Measurements from ENCODE around the gene DEPDC1B. TPM values are rescaled to one million over a fixed set of nuclear protein-coding genes. Genes with fewer than 3 reads are reported as not detected.
"Not testable (repeated sequence)": the region's sequence is repeated elsewhere in the genome, so short reads cannot be mapped to it uniquely, and the experiment has no call there.

The DEPDC1B gene
- total RNA-seq (not detected), polyA plus RNA-seq (under 1 TPM in 2 of 3 donors, not detected in 1; 0.09 to 0.37 TPM), total RNA-seq (0 to 2.0 (median 0.50) reads per million in 6 experiments)

- Mint-ChIP-seq H3K4me3 (peak within 1 kb of the TSS; percentile 82 to 95 (median 92)), H3K27ac (peak within 1 kb of the TSS; percentile 49 to 91 (median 76)), H3K27me3 (peaks cover 0 to 10% (median 0%) of the 10 kb centered on the region in 5 donors), H3K4me1 (peaks cover 10 to 22% (median 17%) of the 10 kb centered on the region in 4 donors), H3K36me3 (no peaks in the 10 kb centered on the region), H3K9me3 (no peaks in the 10 kb centered on the region)
- DNase-seq, result peak; percentile 68 to 83 (median 78)
- POLR2A ChIA-PET, result interaction anchor here (0.8 kb wide), 1 partner anchor 243 kb away, joined by 3 read pairs; no protein-coding TSS in a partner anchor
- ATAC-seq, result peak; percentile 90 to 97
These were observed at the start of gene DEPDC1B for GRCh38 chr5:60699609-60700415. Gene DEPDC1B (minus strand): TSS chr5:60700166. CDS start chr5:60700093, 73 bp downstream.

- Mint-ChIP-seq H3K36me3 (peaks cover 0 to 10% (median 2%) of the 10 kb centered on the region in 3 donors), H3K4me3 (no peak overlapping the region), H3K27ac (no peak overlapping the region), H3K9me3 (peaks cover 6 to 19% (median 13%) of the 10 kb centered on the region in 9 donors), H3K27me3 (peaks cover 2 to 22% (median 4%) of the 10 kb centered on the region in 5 donors), H3K4me1 (no peaks in the 10 kb centered on the region)
- ATAC-seq (no peak), DNase-seq (no peak)
- POLR2A ChIA-PET, result no interaction called here
These were observed 44.7 kb upstream of the DEPDC1B start for GRCh38 chr5:60744682-60745081.

- H3K4me3 Mint-ChIP-seq, result no peak overlapping the region
- ATAC-seq (no peak), DNase-seq (no peak)
- no peak overlapping the region for H3K27ac Mint-ChIP-seq
- H3K27me3 Mint-ChIP-seq, result peaks cover 2 to 22% (median 4%) of the 10 kb centered on the region in 5 donors
- H3K4me1 Mint-ChIP-seq, result no peaks in the 10 kb centered on the region
- peaks cover 0 to 10% (median 2%) of the 10 kb centered on the region in 3 donors for H3K36me3 Mint-ChIP-seq
- POLR2A ChIA-PET, result no interaction called here
- peaks cover 7 to 28% (median 21%) of the 10 kb centered on the region in 9 donors for H3K9me3 Mint-ChIP-seq
These were observed 43.7 kb upstream of the DEPDC1B start for GRCh38 chr5:60743511-60744314.

GRCh38 chr5:60740322-60740721 lies 40.4 kb upstream of the DEPDC1B start:
- Mint-ChIP-seq H3K27ac (no peak overlapping the region), H3K4me3 (no peak overlapping the region), H3K9me3 (peaks cover 7 to 34% (median 21%) of the 10 kb centered on the region in 9 donors), H3K27me3 (peaks cover 0 to 13% (median 2%) of the 10 kb centered on the region in 5 donors), H3K4me1 (no peaks in the 10 kb centered on the region), H3K36me3 (peaks cover 0 to 10% (median 2%) of the 10 kb centered on the region in 3 donors)
- POLR2A ChIA-PET, result no interaction called here
- DNase-seq (no peak), ATAC-seq (no peak)

- Mint-ChIP-seq H3K4me3 (no peak overlapping the region), H3K4me1 (no peaks in the 10 kb centered on the region), H3K27ac (no peak overlapping the region), H3K27me3 (peaks cover 0 to 8% (median 0%) of the 10 kb centered on the region in 5 donors), H3K36me3 (peaks cover 0 to 10% (median 2%) of the 10 kb centered on the region in 3 donors), H3K9me3 (peaks cover 7 to 34% (median 21%) of the 10 kb centered on the region in 9 donors)
- POLR2A ChIA-PET, result no interaction called here
- no peak for ATAC-seq
- no peak for DNase-seq
These were observed 39.0 kb upstream of the DEPDC1B start for GRCh38 chr5:60738933-60739332.

- H3K9me3 Mint-ChIP-seq, result peaks cover 7 to 34% (median 21%) of the 10 kb centered on the region in 9 donors
- H3K4me3 Mint-ChIP-seq, result peak overlapping the region in 1 of 10 donors; percentile 16
- H3K36me3 Mint-ChIP-seq, result peaks cover 0 to 10% (median 2%) of the 10 kb centered on the region in 3 donors
- no peaks in the 10 kb centered on the region for H3K4me1 Mint-ChIP-seq
- H3K27ac Mint-ChIP-seq, result no peak overlapping the region
- POLR2A ChIA-PET, result no interaction called here
- H3K27me3 Mint-ChIP-seq, result peaks cover 0 to 8% (median 0%) of the 10 kb centered on the region in 5 donors
- ATAC-seq (no peak), DNase-seq (no peak)
These were observed 38.5 kb upstream of the DEPDC1B start for GRCh38 chr5:60738461-60738860.

- H3K4me3 Mint-ChIP-seq, H3K9me3 Mint-ChIP-seq, POLR2A ChIA-PET, H3K36me3 Mint-ChIP-seq, DNase-seq, H3K4me1 Mint-ChIP-seq, ATAC-seq: not testable (repeated sequence)
- H3K27ac Mint-ChIP-seq, result peak overlapping the region in 1 of 10 donors; percentile 2
- H3K27me3 Mint-ChIP-seq, result peaks cover 10 to 24% (median 13%) of the 10 kb centered on the region in 5 donors
These were observed 30.9 kb upstream of the DEPDC1B start for GRCh38 chr5:60730858-60731257.

GRCh38 chr5:60727033-60727679 lies 27.2 kb upstream of the DEPDC1B start:
- POLR2A ChIA-PET, result no interaction called here

GRCh38 chr5:60724126-60724525 lies 24.2 kb upstream of the DEPDC1B start:
- no peaks in the 10 kb centered on the region for H3K36me3 Mint-ChIP-seq
- DNase-seq, result no peak
- no peak overlapping the region for H3K27ac Mint-ChIP-seq
- peaks cover 1 to 15% (median 11%) of the 10 kb centered on the region in 5 donors for H3K27me3 Mint-ChIP-seq
- no peak overlapping the region for H3K4me3 Mint-ChIP-seq
- H3K9me3 Mint-ChIP-seq, result peaks cover 0 to 3% (median 0%) of the 10 kb centered on the region in 9 donors
- H3K4me1 Mint-ChIP-seq, result no peaks in the 10 kb centered on the region
- POLR2A ChIA-PET, result interaction anchor here (0.7 kb wide), 1 partner anchor 977 kb away, joined by 4 read pairs; no protein-coding TSS in a partner anchor
- ATAC-seq, result no peak

More at GRCh38 chr5:60727033-60727679, 27.2 kb upstream of the DEPDC1B start:
- Mint-ChIP-seq H3K4me3 (no peak overlapping the region), H3K9me3 (peaks cover 0 to 2% (median 0%) of the 10 kb centered on the region in 9 donors), H3K36me3 (no peaks in the 10 kb centered on the region), H3K27me3 (peaks cover 11 to 24% (median 15%) of the 10 kb centered on the region in 5 donors), H3K4me1 (no peaks in the 10 kb centered on the region), H3K27ac (no peak overlapping the region)
- no peak for ATAC-seq
- DNase-seq, result no peak

GRCh38 chr5:60722416-60722815 lies 22.4 kb upstream of the DEPDC1B start:
- Mint-ChIP-seq H3K27me3 (peaks cover 1 to 21% (median 16%) of the 10 kb centered on the region in 5 donors), H3K36me3 (no peaks in the 10 kb centered on the region), H3K4me1 (no peaks in the 10 kb centered on the region), H3K9me3 (peaks cover 0 to 3% (median 0%) of the 10 kb centered on the region in 9 donors), H3K4me3 (no peak overlapping the region), H3K27ac (no peak overlapping the region)
- no peak for DNase-seq
- POLR2A ChIA-PET, result no interaction called here
- no peak for ATAC-seq

GRCh38 chr5:60719329-60719728 lies 19.4 kb upstream of the DEPDC1B start:
- ATAC-seq (no peak), DNase-seq (no peak)
- Mint-ChIP-seq H3K27ac (no peak overlapping the region), H3K27me3 (peaks cover 13 to 44% (median 18%) of the 10 kb centered on the region in 5 donors), H3K4me3 (no peak overlapping the region), H3K36me3 (peaks cover 0 to 4% (median 2%) of the 10 kb centered on the region in 3 donors), H3K9me3 (peaks cover 0 to 15% (median 4%) of the 10 kb centered on the region in 9 donors), H3K4me1 (no peaks in the 10 kb centered on the region)
- POLR2A ChIA-PET, result no interaction called here
